GM23338 (cell line): ENCODE results near the gene ASPDH. TPM values are rescaled to one million over a fixed set of nuclear protein-coding genes. Genes with fewer than 3 reads are reported as not detected.

ENCODE experiments used
- ATAC-seq: fragments of 200-7000 bp; cut with Tn5 transposase; 3 replicates; pipeline ENCODE4 v1.9.1; 2020
- DNase-seq: peaks from one replicate; pipeline ENCODE4 v3.0.0-alpha.2; 2015; ENCODE audit warnings: low spot score
- H2AFZ ChIP-seq: fragments of 200-600 bp; sonication (generic); 2 replicates; pipeline ENCODE4 v1.8.0; 2016; ENCODE audit warnings: antibody characterized with exemption, mild to moderate bottlenecking, moderate library complexity
- H3F3A ChIP-seq: fragments of 200-600 bp; sonication (generic); replicated peaks from 2 replicates; pipeline ENCODE4 v1.8.0; 2017; ENCODE audit warnings: antibody characterized with exemption, mixed run types, low read depth
- H3K27ac ChIP-seq: fragments of 200-600 bp; sonication (generic); 2 replicates; pipeline ENCODE4 v1.6.1; 2016; ENCODE audit warnings: low read depth
- H3K27me3 ChIP-seq: fragments of 200-600 bp; sonication (generic); 2 replicates; pipeline ENCODE4 v1.8.0; 2016; ENCODE audit warnings: mild to moderate bottlenecking, mixed run types, moderate library complexity; ENCODE audit not compliant: insufficient read depth
- H3K36me3 ChIP-seq: fragments of 200-600 bp; sonication (generic); 2 replicates; pipeline ENCODE4 v1.8.0; 2016; ENCODE audit warnings: mild to moderate bottlenecking; ENCODE audit not compliant: insufficient read depth
- H3K4me1 ChIP-seq: fragments of 200-600 bp; sonication (generic); 2 replicates; pipeline ENCODE4 v1.8.0; 2016; ENCODE audit warnings: mild to moderate bottlenecking, moderate library complexity; ENCODE audit not compliant: insufficient read depth
- H3K4me2 ChIP-seq: fragments of 200-600 bp; sonication (generic); 2 replicates; pipeline ENCODE4 v1.7.1; 2017; ENCODE audit warnings: mixed run types
- H3K4me3 ChIP-seq: fragments of 200-600 bp; sonication (generic); 2 replicates; pipeline ENCODE4 v1.6.1; 2016; ENCODE audit warnings: mixed run types
- H3K79me2 ChIP-seq: fragments of 200-600 bp; sonication (generic); replicated peaks from 2 replicates; pipeline ENCODE4 v1.8.0; 2017; ENCODE audit warnings: mild to moderate bottlenecking; ENCODE audit not compliant: insufficient read depth
- H3K9me2 ChIP-seq: fragments of 200-600 bp; sonication (generic); 2 replicates; pipeline ENCODE4 v1.8.0; 2017; ENCODE audit not compliant: insufficient read depth
- H4K20me1 ChIP-seq: fragments of 200-600 bp; sonication (generic); replicated peaks from 2 replicates; pipeline ENCODE4 v1.8.0; 2017; ENCODE audit warnings: mild to moderate bottlenecking; ENCODE audit not compliant: insufficient read depth
- H3K27ac Mint-ChIP-seq: 2 replicates; pipeline ENCODE4 v1.8.0; 2020; ENCODE audit warnings: inconsistent platforms, mild to moderate bottlenecking, moderate library complexity, mixed read lengths
- H3K27me3 Mint-ChIP-seq: 3 replicates; pipeline ENCODE4 v1.8.0; 2022; ENCODE audit warnings: low read depth, mild to moderate bottlenecking, moderate library complexity, mixed read lengths, inconsistent platforms; ENCODE audit not compliant: insufficient read depth, poor library complexity
- H3K36me3 Mint-ChIP-seq: 3 replicates; pipeline ENCODE4 v1.8.0; 2021; ENCODE audit warnings: low read depth, mild to moderate bottlenecking, inconsistent platforms, moderate library complexity, mixed read lengths
- H3K4me1 Mint-ChIP-seq: 3 replicates; pipeline ENCODE4 v1.8.0; 2020; ENCODE audit warnings: mild to moderate bottlenecking, inconsistent platforms, mixed read lengths
- H3K4me3 Mint-ChIP-seq: 3 replicates; pipeline ENCODE4 v1.8.0; 2021; ENCODE audit warnings: moderate library complexity, mild to moderate bottlenecking, inconsistent platforms, mixed read lengths
- H3K9me3 Mint-ChIP-seq: 3 replicates; pipeline ENCODE4 v1.8.0; 2020; ENCODE audit warnings: moderate library complexity, mild to moderate bottlenecking, inconsistent platforms, mixed read lengths
- CTCF ChIP-seq, 2 experiments: fragments of 200-600 bp in 1 of 2; sonication (generic) in 1 of 2; conservative IDR thresholded peaks; 2 replicates each; pipeline versions ENCODE4 v1.5.1 to v1.6.1; 2016 to 2017; ENCODE audit warnings: antibody characterized with exemption in 2 of 2, low read depth in 2 of 2, mild to moderate bottlenecking in 2 of 2, moderate library complexity in 1 of 2
- ETS1 ChIP-seq: IDR thresholded peaks from 2 replicates; pipeline ENCODE4 v1.6.1; 2016; ENCODE audit warnings: antibody characterized with exemption
- EZH2 ChIP-seq: fragments of 200-600 bp; sonication (generic); IDR thresholded peaks from one replicate; pipeline ENCODE4 v1.8.0; 2017; ENCODE audit warnings: antibody characterized with exemption, mild to moderate bottlenecking, low read depth; ENCODE audit not compliant: unreplicated experiment
- EZH2phosphoT487 ChIP-seq: fragments of 200-600 bp; sonication (generic); IDR thresholded peaks from one replicate; pipeline ENCODE4 v1.8.1; 2018; ENCODE audit warnings: antibody characterized with exemption; ENCODE audit not compliant: unreplicated experiment
- JUNB ChIP-seq: IDR thresholded peaks from one replicate; pipeline ENCODE4 v1.6.1; 2016; ENCODE audit warnings: antibody characterized with exemption; ENCODE audit not compliant: unreplicated experiment
- NANOG ChIP-seq: IDR thresholded peaks from 2 replicates; pipeline ENCODE4 v1.6.1; 2016; ENCODE audit warnings: antibody characterized with exemption, borderline replicate concordance
- REST ChIP-seq: IDR thresholded peaks from one replicate; pipeline ENCODE4 v1.6.1; 2018; ENCODE audit warnings: antibody characterized with exemption; ENCODE audit not compliant: unreplicated experiment
- STAT1 ChIP-seq: IDR thresholded peaks from one replicate; pipeline ENCODE4 v1.6.1; 2016; ENCODE audit warnings: antibody characterized with exemption; ENCODE audit not compliant: unreplicated experiment
- ZNF114 ChIP-seq: fragments of 250-450 bp; sonication (Bioruptor Pico); IDR thresholded peaks from 2 replicates; pipeline ENCODE4 v1.5.0; 2020; ENCODE audit warnings: mild to moderate bottlenecking, moderate library complexity
- ZNF462 ChIP-seq: fragments of 250-450 bp; sonication (Bioruptor Pico); IDR thresholded peaks from 2 replicates; pipeline ENCODE4 v1.5.0; 2020; ENCODE audit warnings: mild to moderate bottlenecking, moderate library complexity
- polyA plus RNA-seq: library from polyadenylated mRNA; unstranded; fragments of >200 nt; fragmentation: Nextera tagmentation; extraction: Ambion mirVana; gene quantifications from 2 replicates; pipeline ENCODE4 v1.2.1, GENCODE V29; 2016
- total RNA-seq: library from RNA; depleted of rRNA; stranded (reverse); fragments of >200 nt; shearing (Covaris generic); gene quantifications from 2 replicates; pipeline ENCODE4 v1.2.3, GENCODE V29; 2014

Gene ASPDH
- total and polyA plus RNA-seq, 2 experiments from 2014 or later, result not detected

GRCh38 chr19:50501568-50502475 lies 11.9 kb downstream of the ASPDH start (continued):
- TF ChIP-seq ZNF462 (CRISPR knock-in tag), result no peak
- no peak for TF ChIP-seq EZH2
- no peak for TF ChIP-seq ETS1
- TF ChIP-seq JUNB, result no peak
- TF ChIP-seq NANOG, result no peak
- no peak for TF ChIP-seq ZNF114 (CRISPR knock-in tag)

GRCh38 chr19:50501186-50501567 lies 12.5 kb downstream of the ASPDH start:
- H3K27ac Mint-ChIP-seq, result no peak overlapping the region
- H3K36me3 Mint-ChIP-seq, result peaks cover 15% of the 10 kb centered on the region
- Histone ChIP-seq H4K20me1 (no peaks in the 10 kb centered on the region), H3F3A (no peaks in the 10 kb centered on the region), H3K4me3 (no peak overlapping the region), H3K4me2 (peak overlapping the region; percentile 65; the same call in 1 of the 2 replicates), H3K36me3 (no peaks in the 10 kb centered on the region), H3K4me1 (peaks cover 7% of the 10 kb centered on the region; the same call in 1 of the 2 replicates), H3K27me3 (peaks cover 44% of the 10 kb centered on the region), H3K27ac (no peak overlapping the region), H2AFZ (no peak overlapping the region), H3K9me2 (no peaks in the 10 kb centered on the region), H3K79me2 (no peaks in the 10 kb centered on the region)
- DNase-seq, result no peak
- no peak overlapping the region for H3K4me3 Mint-ChIP-seq
- no peak for ATAC-seq
- H3K27me3 Mint-ChIP-seq, result peaks cover 9% of the 10 kb centered on the region
- H3K4me1 Mint-ChIP-seq, result no peaks in the 10 kb centered on the region
- peaks cover 56% of the 10 kb centered on the region for H3K9me3 Mint-ChIP-seq
- no peak for TF ChIP-seq CTCF (conservative IDR thresholded peaks at IDR 0.05; ENCODE audit: low read depth in 2 of 2)
- no peak for TF ChIP-seq JUNB
- no peak for TF ChIP-seq EZH2phosphoT487
- TF ChIP-seq REST, result no peak
- TF ChIP-seq EZH2, result no peak
- no peak for TF ChIP-seq NANOG
- TF ChIP-seq STAT1, result no peak
